NT2/D1 (cell line): Measurements from ENCODE around the gene POLR2J3.
"Not testable (repeated sequence)": the region's sequence is repeated elsewhere in the genome, so short reads cannot be mapped to it uniquely, and the experiment has no call there.

Experiments
- SUZ12 ChIP-seq: IDR thresholded peaks from 2 replicates; pipeline ENCODE4 v1.6.1; 2011; ENCODE audit not compliant: insufficient read length, insufficient read depth; ENCODE audit errors: extremely low read depth
- YY1 ChIP-seq: IDR thresholded peaks from 2 replicates; pipeline ENCODE4 v1.6.1; 2011; ENCODE audit not compliant: insufficient read length, insufficient read depth
- ZNF274 ChIP-seq: IDR thresholded peaks from 2 replicates; pipeline ENCODE4 v1.6.1; 2011; ENCODE audit warnings: mild to moderate bottlenecking, low read depth, low read length

DNA sequence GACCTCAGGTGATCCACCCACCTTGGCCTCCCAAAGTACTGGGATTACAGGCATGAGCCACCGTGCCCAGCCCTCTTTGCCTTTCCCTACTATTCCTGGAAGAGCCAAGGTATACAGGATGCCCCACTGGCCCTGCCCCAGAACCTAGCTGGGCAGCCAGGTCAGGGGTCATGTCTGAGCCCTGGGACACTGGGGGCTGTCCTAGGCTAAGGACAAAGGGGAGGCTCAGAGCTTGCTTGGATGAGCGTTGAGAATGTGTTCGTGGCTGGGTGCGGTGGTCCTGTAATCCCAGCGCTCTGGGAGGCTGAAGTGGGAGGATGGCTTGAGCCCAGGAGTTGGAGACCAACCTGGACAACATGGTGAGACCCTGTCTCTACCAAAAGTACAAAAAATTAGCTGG, 6.1 kb upstream of the POLR2J3 start:
- not testable (repeated sequence) for TF ChIP-seq ZNF274, YY1, SUZ12
